ENCODE measurements around the gene NF2. TPM values are rescaled to one million over a fixed set of nuclear protein-coding genes. Genes with fewer than 3 reads are reported as not detected.
"Not testable (repeated sequence)": the region's sequence is repeated elsewhere in the genome, so short reads cannot be mapped to it uniquely, and the experiment has no call there.

The NF2 gene
- polyA plus RNA-seq, 4 donors = 21.8 to 29.1 (median 28.3) TPM

DNA sequence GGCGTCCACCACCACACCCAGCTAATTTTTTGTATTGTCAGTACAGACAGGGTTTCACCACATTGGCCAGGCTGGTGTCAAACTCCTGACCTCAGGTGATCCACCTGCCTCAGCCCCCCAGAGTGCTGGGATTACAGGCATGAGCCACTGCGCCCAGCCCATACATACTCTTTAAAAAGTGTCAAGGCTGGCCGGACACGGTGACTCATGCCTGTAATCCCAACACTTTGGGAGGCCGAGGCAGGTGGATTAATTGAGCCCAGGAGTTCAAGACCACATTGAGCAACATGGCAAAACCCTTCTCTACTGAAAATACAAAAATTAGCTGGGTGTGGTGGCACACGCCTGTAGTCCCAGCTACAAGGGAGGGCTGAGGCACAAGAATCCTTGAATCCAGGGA is 9.0 kb upstream of the NF2 start:
- not testable (repeated sequence) for DNase-seq (ENCODE audit: low read depth in 4 of 4, low spot score in 3 of 4)

GRCh38 chr22:29596408-29596807 is 7.0 kb upstream of the NF2 start:
- DNase-seq (ENCODE audit: low read depth in 4 of 4, low spot score in 3 of 4) = no peak

DNA sequence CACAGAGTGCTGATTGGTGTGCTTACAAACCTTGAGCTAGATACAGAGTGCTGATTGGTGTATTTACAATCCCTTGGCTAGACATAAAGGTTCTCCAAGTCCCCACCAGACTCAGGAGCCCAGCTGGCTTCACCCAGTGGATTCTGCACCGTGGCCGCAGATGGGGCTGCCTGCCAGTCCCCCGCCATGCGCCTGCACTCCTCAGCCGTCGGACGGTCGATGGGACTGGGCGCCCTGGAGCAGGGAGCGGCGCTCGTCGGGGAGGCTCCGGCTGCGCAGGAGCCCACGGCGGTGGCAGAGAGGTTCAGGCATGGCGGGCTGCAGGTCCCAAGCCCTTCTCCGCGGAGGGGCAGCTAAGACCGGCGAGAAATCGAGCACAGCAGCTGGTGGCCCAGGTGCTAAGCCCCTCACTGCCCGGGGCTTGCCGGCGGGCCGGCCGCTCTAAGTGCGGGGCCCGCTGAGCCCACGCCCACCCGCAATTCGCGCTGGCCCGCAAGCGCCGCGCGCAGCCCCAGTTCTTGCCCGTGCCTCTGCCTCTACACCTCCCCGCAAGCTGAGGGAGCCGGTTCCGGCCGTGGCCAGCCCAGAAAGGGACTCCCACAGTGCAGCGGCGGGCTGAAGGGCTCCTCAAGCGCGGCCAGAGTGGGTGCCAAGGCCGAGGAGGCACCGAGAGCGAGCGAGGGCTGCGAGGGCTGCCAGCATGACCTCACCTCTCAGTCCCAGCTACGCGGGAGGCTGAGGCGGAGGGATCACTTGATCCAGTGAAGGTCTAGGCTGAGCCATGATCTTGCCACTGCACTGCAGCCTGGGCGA is 5.4 kb upstream of the NF2 start:
- DNase-seq (ENCODE audit: low read depth in 4 of 4, low spot score in 3 of 4) = not testable (repeated sequence)

- no peak for DNase-seq (ENCODE audit: low read depth in 4 of 4, low spot score in 3 of 4)
These were observed 4.8 kb upstream of the NF2 start for GRCh38 chr22:29598684-29599020.

GRCh38 chr22:29604076-29604360 is 585 bp downstream of the NF2 start:
- peak in 1 of 4 donors; percentile 18 for DNase-seq (ENCODE audit: low read depth in 4 of 4, low spot score in 3 of 4)

DNA sequence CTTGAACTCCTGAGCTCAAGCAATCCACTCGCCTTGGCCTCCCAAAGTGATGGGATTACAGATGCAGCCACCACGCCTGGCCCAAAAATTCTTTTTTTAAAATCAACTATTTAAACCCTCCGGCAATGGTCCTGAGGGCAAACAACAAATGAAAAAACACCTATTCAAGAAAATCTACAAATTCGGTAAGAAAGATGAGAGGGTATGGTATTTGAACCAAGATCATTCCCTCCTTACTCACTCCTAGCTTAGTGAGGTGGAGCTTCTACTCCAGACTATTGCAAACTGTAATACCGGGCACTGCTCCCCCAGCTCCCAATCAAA is 2.1 kb downstream of the NF2 start:
- no peak for DNase-seq (ENCODE audit: low read depth in 4 of 4, low spot score in 3 of 4)

- DNase-seq (ENCODE audit: low read depth in 4 of 4, low spot score in 3 of 4) = no peak
These were observed 2.9 kb downstream of the NF2 start for GRCh38 chr22:29606320-29606719.

DNA sequence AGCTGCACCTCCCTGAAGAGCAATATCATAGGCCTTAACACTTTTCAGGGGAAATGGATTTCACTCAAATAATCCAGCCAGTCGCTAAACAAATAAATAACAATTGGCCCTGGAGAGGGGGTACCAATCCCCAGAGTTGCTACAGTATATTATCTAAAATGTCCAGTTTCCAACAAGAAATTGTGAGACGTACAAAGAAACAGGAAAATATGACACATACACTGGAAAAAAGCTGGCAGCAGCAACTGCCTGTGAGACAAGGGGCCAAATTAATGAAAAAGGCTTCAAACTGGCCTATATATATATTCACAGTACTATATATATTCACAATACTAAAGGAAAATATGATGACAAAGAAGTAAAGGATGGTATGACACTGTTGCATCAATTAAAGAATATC is 4.0 kb downstream of the NF2 start:
- DNase-seq (ENCODE audit: low read depth in 4 of 4, low spot score in 3 of 4) = no peak

DNA sequence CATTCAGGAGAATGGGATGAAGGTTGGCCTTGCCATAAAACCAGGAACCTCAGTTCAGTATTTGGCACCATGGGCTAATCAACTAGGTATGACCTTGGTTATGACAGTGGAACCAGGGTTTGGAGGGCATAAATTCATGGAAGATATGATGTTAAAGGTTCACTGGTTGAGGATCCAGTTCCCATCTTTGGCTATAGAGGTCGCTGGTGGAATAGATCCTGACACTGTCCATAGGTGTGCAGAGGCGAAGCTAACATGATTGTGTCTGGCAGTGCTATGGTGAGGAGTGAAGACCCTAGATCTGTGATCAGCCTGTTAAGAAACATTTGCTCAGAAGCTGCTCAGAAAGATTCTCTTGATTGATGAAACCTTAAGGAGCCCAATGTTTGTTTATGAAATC is 5.7 kb downstream of the NF2 start:
- DNase-seq (ENCODE audit: low read depth in 4 of 4, low spot score in 3 of 4) = no peak

DNA sequence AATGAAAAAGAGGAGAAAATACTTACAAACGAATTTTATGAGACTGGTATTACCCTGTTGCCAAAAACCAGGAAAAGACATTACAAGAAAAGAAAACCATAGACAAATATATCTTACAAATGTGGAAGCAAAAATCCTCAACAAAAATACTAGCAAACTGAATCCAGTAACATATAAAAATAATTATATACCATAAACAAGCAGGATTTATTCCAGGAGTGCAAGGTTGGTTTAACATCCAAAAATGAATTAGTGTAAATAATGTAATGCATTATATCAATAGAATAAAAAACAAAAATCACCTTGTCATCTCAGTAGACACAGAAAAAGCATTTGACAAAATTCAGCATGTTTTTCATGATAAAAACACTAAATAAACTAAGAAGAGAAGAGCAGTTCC is 7.3 kb downstream of the NF2 start:
- no peak for DNase-seq (ENCODE audit: low read depth in 4 of 4, low spot score in 3 of 4)

GRCh38 chr22:29615705-29616327 is 12.4 kb downstream of the NF2 start:
- no peak for DNase-seq (ENCODE audit: low read depth in 4 of 4, low spot score in 3 of 4)

DNA sequence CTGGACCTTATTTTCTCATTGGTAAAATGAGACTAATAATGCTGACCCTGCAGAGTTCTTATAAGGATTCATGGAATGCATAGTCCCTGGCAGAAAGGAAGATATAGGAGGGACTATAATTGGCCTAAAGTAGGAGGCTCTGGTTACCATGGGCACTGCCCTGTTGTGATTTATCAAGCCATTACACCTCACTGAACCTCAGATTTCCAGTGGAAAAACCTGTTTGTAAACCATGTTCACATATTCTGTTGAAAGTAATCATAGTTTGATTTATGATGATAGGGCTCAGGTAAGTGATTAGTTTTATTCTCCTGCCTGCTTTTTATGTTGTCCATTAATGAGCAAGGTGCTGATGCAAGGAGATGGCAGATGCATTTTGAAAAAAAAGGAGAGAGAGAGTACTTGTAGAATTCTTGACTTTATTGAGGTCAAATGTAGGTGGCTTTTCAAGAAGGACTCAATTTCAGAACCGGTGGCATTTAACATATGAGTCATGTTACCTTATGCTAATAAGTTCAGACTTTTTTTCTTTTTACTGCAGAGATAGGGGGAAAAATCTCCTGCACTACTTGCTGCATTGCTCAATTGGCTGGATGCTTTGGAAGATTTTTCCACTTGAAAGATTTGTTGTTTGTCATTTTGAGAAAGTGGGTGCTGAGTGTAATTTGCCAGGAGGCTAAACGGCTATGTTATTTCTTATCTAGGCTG is 14.6 kb downstream of the NF2 start:
- DNase-seq (ENCODE audit: low read depth in 4 of 4, low spot score in 3 of 4) = peak in 1 of 4 donors; percentile 63

DNA sequence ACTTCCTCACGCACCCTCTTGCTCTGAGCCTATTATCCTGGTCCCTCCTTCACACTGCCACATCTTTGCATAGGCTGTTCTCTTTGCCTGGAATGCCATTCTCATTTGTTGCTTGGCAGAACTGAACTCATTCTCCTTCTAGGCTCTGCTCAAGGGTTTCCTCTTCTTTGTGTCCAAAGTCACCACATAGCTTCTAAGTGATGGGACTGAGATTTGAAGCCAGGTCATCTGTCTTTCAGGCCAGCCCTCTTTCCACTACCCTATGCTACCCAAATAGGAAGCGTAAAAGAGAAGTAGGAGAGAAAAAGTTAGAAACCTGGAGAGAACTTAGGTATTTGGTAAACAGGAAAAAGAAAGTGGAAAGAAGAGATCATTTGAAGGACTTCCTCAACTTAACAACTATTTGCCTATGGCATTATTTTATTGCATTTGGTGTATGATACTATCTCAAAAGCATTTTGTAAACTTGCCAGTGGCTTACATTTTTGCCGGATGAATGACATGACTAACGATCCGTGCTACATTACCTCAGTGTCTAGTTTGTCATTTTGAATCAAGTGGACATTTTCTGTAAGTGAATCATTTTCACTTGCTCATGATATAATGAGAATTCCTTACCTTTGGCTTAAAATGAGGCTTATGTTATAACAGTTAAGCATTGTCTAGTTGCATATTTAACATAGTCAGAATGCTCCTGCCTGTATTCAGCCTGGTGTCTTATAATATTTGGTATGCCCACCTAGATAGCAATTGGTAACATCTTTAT is 18.5 kb downstream of the NF2 start:
- no peak for DNase-seq (ENCODE audit: low read depth in 4 of 4, low spot score in 3 of 4)

DNA sequence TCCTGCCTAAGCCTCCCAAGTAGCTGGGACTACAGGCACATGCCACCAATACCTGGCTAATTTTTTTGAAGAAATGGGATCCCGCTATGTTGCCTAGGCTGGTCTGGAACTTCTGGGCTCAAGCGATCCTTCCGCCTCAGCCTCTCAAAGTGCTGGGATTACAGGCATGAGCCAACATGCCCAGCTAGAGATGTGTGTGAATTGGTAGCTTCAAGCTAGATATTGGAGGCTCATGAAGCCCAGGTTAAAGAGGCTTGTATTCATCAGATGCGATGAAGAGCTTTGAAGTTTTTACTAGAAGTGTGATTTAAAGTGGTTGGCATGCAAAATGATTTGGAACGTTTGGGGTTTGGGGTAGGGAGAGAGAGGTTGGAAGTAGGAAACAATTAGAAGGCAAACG is 19.6 kb downstream of the NF2 start:
- no peak for DNase-seq (ENCODE audit: low read depth in 4 of 4, low spot score in 3 of 4)

GRCh38 chr22:29623553-29624169 is 20.2 kb downstream of the NF2 start:
- DNase-seq (ENCODE audit: low read depth in 4 of 4, low spot score in 3 of 4) = no peak

DNA sequence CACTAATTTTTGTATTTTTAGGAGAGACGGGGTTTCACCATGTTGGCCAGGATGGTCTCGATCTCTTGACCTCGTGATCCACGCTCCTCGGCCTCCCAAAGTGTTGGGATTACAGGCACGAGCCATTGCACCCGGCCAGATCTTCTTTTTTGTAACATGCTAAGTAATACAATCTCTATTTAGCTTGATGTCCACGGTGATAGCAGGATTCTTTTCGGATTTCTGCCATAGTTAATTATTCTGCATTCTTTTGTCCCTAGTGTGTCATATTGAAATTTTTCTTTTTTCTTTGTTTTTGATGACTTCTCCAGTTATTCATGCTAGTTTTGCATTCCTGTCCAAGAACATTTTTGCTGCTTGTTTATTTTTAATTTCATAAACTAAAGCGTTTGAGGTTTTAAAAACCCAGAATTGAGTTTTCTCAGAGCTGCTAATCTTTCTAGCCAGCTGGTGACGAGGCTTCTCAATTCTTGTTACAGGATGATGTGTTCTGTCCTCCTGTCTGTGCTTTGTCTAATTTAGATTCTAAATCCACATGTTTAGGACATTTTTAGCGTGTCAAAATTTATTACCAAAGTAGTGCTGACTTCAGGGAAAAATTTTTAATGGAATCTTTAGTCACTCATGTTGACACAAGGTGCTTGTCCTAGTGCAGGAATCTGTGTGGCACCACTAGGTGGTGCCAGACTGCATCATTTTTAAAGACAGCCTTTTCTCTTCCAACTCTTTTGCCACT is 21.8 kb downstream of the NF2 start:
- peak in 1 of 4 donors; percentile 46 for DNase-seq (ENCODE audit: low read depth in 4 of 4, low spot score in 3 of 4)

- no peak for DNase-seq (ENCODE audit: low read depth in 4 of 4, low spot score in 3 of 4)
These were observed 23.2 kb downstream of the NF2 start for GRCh38 chr22:29626497-29627195.

- no peak for DNase-seq (ENCODE audit: low read depth in 4 of 4, low spot score in 3 of 4)
These were observed 23.7 kb downstream of the NF2 start for GRCh38 chr22:29627196-29627535.

DNA sequence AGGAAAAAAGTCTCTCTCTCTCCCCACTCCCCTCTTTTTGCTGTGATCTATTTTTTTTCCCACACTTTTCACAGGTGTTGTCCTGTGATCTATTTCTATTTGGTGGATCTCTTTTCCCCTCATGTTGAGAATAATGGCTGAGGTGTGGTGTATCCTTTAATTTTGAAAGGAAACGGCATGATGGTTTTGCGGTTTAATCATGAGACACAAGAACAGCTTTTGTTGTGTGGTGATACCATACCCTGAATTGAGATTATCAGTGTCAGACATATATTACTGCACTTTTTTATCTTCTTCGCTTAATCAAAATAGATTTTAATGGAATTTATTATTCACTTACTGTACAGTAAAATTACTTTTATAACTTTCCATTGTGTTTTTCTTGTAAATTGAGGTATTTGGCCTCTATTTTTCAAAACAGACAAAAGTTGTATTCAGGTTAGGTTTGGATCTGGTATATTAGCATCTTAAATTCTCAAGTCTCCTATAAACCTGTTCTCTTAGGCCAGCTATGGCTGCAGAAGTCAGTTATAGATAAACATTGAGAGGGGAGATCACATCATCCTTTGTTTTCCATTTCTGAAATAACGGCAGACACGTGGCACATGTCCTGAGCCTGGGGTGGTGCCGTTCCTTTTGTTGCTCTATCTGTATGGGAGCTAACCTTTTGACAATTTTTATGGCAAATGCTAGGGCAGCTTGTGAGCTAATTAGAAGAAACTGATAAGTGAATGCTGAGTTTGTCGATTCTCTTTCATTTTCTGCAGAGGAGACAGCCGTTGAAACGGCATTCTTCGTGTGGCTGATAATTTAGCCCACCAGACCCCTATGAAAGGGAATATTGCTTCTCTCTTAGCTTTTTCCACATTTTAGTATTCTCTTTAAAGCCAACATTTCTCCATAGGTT is 25.8 kb downstream of the NF2 start:
- DNase-seq (ENCODE audit: low read depth in 4 of 4, low spot score in 3 of 4) = no peak
